Tibial nerve (tissue), 3 donors: ENCODE data around the gene TTC39C.

Experiments used
- CTCF ChIP-seq, 5 experiments: fragments of 200-600 bp in 3 of 5; fragments of 450-650 bp in 2 of 5; sonication (generic) in 3 of 5; IDR thresholded peaks; one replicate each; pipeline ENCODE4 v1.5.1; 2016 to 2019; ENCODE audit warnings: antibody characterized with exemption in 5 of 5, mild to moderate bottlenecking in 3 of 5, moderate library complexity in 2 of 5
- POLR2A ChIP-seq, 2 donors: fragments of 450-650 bp; IDR thresholded peaks; one replicate each; pipeline ENCODE4 v1.6.1; 2017; ENCODE audit warnings: antibody characterized with exemption in 2 of 2, mild to moderate bottlenecking in 2 of 2, moderate library complexity in 2 of 2

DNA sequence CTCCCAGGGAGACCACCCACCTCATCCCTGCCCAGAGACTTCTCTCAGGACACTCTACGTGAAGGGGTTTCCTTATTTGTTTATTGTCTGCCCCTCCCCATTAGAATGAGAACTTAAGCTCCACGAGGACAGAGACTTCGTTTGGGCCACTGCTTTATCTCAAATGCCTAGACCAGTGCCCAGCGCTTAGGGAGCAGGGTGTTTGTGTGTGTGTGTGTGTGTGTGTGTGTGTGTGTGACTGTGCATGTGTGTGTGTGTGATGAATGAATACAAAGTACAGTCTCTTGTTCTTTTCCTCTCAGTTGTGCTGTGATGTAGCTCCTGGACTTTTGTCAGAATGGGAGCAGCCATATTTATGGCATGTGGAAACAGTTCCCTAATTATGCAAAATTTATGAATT, 89.9 kb downstream of the TTC39C start:
- TF ChIP-seq CTCF (IDR thresholded peaks at IDR 0.05) (no peak), POLR2A (IDR thresholded peaks at IDR 0.05) (no peak)
